Left renal pelvis (tissue), 4 donors: ENCODE measurements around the gene MATN1. TPM values are rescaled to one million over a fixed set of nuclear protein-coding genes. Genes with fewer than 3 reads are reported as not detected.

Experiments
- DNase-seq, 4 donors: peaks; one replicate each; pipeline ENCODE4 v3.0.0-alpha.2; 2013; ENCODE audit warnings: low read depth in 4 of 4, low spot score in 3 of 4
- polyA plus RNA-seq, 4 donors: library from polyadenylated mRNA; unstranded; fragments of 120-200 nt; gene quantifications; one replicate each; pipeline ENCODE4 v1.2.1, GENCODE V29; 2013; ENCODE audit not compliant: insufficient read length in 4 of 4

MATN1 gene
- polyA plus RNA-seq, 4 donors, result 0.13 to 0.32 (median 0.31) TPM

GRCh38 chr1:30746212-30747032 lies 23.0 kb upstream of the MATN1 start:
- no peak for DNase-seq

GRCh38 chr1:30745834-30746208 lies 22.4 kb upstream of the MATN1 start:
- no peak for DNase-seq

DNA sequence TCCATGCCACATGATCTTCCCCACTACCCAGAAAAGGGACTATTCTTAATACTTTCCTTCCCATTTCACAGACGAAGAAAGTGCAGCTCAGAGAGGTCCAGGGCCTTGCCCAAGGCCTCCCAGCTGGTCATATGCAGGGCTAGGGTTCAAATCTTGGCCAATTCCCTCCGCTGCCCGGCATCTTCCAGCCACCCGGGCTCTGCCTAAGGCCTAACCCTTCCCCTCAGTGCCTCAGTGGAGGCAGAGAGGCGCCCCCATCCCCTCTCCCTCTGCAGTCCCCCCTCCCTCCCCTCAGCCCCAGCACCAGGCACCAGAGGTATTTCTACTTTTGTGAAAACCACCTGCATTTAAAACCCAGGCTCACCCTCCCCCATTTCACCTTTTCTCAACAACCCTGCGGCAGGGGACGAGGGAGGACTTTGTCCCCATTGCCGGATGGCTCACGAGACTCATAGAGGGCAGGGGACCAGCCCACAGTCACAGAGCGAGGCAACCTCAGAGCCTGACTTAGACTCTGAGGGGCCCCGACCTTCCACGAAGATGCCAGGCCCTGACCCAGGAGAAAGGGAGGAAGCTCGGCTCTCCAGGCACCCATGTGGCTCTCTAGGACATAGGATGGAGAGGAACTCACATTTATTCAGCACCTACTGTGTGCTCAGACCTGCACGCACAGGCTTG lies 21.9 kb upstream of the MATN1 start:
- DNase-seq, result no peak

GRCh38 chr1:30744060-30744756 lies 20.8 kb upstream of the MATN1 start:
- DNase-seq, result no peak

DNA sequence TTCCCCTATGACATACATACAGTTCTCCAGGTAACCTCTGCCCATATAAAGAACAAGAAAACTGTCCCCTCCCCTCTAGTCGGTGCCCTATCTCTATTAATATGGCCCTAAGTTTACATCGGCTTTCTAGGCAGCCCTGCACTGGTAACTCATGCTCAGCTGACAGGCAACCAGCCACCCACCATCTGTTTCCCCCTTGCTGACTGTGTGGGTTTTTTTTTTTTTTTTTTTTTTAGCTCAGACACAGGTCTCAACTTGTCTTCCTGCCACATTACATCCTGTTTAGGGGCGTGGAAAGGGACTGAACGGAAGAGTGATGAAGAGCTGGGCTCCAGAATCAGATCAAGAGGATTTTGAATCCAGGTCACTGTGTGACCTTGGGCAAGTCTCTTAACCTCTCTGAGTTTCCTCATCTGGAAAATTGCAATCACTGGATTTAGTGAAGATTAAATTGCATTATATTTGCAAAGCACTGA lies 20.2 kb upstream of the MATN1 start:
- DNase-seq, result no peak

- no peak for DNase-seq
Measured at GRCh38 chr1:30742963-30743559, 19.7 kb upstream of the MATN1 start.

DNA sequence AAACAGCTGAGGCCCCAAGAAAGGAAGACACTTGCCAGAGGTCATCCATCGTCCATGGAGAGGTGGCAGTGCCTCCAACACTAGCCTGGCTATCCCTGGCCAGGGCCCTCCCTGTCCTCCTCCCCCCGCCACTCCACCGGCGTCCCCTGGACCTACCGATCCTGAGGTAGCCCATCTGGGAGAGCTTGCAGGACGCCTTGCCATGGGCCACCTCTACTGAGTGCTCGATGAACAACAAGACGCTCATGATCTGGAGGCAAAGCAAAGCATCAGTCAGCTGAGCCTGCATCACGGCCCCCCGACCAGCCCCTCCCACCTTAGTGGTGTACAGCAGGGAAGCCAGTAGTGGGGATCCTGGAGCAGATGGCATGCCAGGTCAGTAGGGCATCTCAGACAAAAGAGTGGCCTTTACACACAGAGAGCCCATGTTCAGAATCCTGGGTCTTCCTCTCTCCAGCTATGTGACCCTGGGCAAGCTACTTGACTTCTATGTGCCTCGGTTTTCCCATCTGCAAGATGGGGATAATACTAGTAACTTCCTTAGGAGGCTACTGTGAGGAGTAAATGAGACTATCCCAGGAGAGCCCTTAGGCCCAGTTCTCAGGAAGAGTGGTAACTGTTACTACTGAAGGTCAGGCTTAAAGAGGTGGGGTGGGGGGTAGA lies 19.0 kb upstream of the MATN1 start:
- DNase-seq, result no peak

DNA sequence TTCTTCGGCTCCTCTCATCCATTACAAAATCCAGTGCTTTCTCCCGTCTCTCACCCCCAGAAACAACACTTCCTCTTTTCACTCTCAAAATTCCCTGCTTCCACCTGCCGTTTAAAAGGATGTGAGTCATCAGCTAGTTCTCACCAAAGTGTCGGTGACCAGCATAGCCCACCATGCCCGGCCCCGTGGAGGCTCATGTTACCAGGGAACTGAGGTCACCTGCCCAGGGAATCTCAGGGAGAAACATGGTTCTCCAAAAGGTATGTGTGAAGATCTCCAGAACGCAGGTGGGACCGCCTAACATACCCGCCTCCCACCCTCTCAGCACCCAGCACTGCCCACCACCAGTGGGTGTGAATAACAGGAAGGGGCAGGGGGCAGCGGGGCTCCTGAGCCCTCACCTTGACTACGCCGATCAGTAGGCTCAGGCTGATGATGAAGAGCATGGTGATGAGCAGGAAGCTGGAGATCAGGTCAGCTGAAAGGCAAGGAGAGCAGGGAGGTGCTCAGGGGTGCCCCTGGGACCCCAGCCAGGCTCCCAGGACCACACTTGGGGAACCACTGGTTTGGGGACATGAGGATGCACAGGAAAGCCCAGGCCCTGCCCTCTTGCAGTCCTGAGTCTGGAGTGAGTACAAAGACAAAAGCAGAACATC lies 18.0 kb upstream of the MATN1 start:
- DNase-seq, result no peak

- DNase-seq, result no peak
Measured at GRCh38 chr1:30740251-30741238, 17.2 kb upstream of the MATN1 start.

- DNase-seq, result no peak
Measured at GRCh38 chr1:30739601-30740000, 16.2 kb upstream of the MATN1 start.

DNA sequence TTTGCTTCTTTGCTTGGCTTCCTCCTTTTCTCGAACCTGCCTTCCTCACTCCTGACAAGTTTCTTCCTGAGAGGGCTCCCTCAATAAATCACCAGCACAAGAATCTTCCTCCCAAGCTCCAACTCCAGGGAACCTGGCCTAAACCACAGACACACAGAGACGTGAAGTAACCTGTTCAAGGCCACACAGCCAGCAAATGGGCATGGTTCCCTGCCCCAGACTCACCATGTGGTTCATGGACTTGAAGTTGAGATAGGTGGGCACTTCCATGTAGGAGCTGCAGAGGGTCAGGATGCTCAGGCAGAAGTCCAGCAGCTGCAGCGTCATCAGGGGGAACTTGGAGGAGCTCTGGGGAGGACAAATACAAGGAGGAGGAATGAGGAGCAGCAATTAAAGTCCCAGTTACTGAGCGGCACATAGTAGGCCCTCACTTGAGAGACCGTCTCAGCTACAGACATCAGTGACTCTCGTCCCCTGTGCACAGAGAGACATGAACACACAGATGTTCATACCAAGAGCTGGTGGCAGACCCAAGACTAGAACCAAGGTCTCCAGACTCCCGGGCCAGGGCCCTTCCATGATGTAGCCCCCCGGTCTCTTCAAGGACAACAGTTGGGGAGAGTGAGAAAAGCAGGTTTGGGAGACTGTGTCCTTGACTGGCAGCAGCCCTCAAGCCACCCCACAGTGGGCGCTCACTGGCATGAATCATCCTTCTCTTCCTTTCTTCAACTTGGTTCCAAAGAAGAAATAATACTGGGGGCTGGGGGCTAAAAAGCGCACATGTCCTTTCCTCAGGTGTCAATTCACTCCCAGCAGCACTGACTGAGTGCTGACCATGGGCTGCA lies 15.6 kb upstream of the MATN1 start:
- no peak for DNase-seq

GRCh38 chr1:30738040-30738714 lies 14.8 kb upstream of the MATN1 start:
- no peak for DNase-seq

DNA sequence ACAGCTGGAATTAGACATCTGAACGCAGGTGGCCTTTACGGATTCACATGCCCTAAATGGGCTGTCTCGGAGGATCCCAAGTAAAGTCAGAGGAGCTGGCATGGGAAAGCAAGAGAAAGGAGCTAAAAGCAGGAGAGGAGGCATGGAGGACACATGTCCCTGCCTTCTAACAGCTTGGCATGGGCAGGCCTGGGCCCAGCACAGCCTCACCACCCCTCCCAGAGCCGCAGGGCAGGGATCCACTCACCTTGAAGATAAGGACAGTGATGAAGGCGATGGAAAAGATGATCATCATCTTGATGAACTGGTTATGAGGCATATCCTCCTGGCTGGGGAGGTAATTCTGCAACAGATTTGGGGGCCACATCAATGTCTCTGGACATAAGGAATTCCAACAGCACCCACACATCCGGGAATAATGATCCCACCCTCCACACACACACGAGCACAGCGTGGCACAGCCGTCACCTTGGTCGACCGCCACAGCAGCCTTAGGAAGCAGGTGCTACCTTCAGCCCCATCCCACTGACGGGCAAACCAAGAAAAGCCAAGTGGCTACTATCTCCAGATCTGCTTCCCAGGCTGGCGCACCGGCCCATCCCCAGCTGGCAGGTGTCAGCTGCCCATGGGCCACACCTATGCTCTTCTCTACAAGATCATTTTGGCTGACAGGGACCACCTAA lies 14.1 kb upstream of the MATN1 start:
- no peak for DNase-seq

GRCh38 chr1:30735668-30736498 lies 12.5 kb upstream of the MATN1 start:
- no peak for DNase-seq

- DNase-seq, result no peak
Measured at GRCh38 chr1:30735124-30735523, 11.7 kb upstream of the MATN1 start.

- DNase-seq, result no peak
Measured at GRCh38 chr1:30734580-30734979, 11.2 kb upstream of the MATN1 start.
